Right atrium auricular region (tissue), 2 donors: Measurements from ENCODE around the gene DDX31. TPM values are rescaled to one million over a fixed set of nuclear protein-coding genes. Genes with fewer than 3 reads are reported as not detected.

Experiments used
- DNase-seq: peaks from one replicate; pipeline ENCODE4 v3.0.0-alpha.2; 2019; ENCODE audit warnings: low spot score
- H3K27ac ChIP-seq, 2 donors: fragments of 200-600 bp; sonication (generic); 1 replicate in 1 of 2; 2 replicates in 1 of 2; pipeline ENCODE4 v1.5.1; 2016 to 2019
- H3K27me3 ChIP-seq, 2 donors: fragments of 200-600 bp; sonication (generic); one replicate each; pipeline versions ENCODE4 v1.5.1 to v1.6.0; 2017 to 2019
- H3K36me3 ChIP-seq: fragments of 200-600 bp; sonication (generic); one replicate; pipeline ENCODE4 v1.5.1; 2016
- H3K4me1 ChIP-seq, 2 donors: fragments of 200-600 bp; sonication (generic); one replicate each; pipeline versions ENCODE4 v1.5.1 to v1.6.0; 2017 to 2019
- H3K4me3 ChIP-seq, 2 donors: fragments of 200-600 bp; sonication (generic); 1 replicate in 1 of 2; 2 replicates in 1 of 2; pipeline ENCODE4 v1.5.1; 2017 to 2019; ENCODE audit warnings: mild to moderate bottlenecking in 1 of 2, moderate library complexity in 1 of 2
- H3K9me3 ChIP-seq, 2 donors: fragments of 200-600 bp; sonication (generic); one replicate each; pipeline ENCODE4 v1.5.1; 2019
- total RNA-seq, 2 donors: library from RNA; depleted of rRNA; stranded (reverse); fragments of >200 nt; gene quantifications; one replicate each; pipeline ENCODE4 v1.1.0, GENCODE V29; 2016
- TF ChIP-seq, protein P1 (sequence below), 2 donors: fragments of 200-600 bp; sonication (generic); IDR thresholded peaks; one replicate each; pipeline ENCODE4 v1.5.1; 2019; ENCODE audit warnings: antibody characterized with exemption in 2 of 2

DDX31 gene
- total RNA-seq, 2 donors from 2014 or later: 4.6 to 6.0 TPM

DNA sequence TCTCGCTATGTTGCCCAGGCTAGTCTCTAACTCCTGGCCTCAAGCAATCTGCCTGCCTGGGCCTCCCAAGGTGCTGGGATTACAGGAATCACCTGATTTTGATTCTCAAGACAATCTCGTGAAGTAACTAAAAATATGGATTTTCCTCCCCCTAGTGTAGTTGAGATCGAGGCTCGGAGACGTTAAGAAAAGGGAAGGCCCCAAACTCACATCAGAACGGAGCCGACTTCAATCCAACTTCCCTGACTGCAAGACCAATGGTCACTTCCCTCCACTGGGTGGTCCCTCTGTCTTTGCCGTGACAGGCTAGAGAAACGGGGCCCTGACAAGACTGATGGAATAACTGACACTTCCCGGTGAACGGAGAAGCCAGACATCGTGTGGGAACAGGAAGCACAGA is 59.1 kb downstream of the DDX31 start:
- TF ChIP-seq, protein P1, sequence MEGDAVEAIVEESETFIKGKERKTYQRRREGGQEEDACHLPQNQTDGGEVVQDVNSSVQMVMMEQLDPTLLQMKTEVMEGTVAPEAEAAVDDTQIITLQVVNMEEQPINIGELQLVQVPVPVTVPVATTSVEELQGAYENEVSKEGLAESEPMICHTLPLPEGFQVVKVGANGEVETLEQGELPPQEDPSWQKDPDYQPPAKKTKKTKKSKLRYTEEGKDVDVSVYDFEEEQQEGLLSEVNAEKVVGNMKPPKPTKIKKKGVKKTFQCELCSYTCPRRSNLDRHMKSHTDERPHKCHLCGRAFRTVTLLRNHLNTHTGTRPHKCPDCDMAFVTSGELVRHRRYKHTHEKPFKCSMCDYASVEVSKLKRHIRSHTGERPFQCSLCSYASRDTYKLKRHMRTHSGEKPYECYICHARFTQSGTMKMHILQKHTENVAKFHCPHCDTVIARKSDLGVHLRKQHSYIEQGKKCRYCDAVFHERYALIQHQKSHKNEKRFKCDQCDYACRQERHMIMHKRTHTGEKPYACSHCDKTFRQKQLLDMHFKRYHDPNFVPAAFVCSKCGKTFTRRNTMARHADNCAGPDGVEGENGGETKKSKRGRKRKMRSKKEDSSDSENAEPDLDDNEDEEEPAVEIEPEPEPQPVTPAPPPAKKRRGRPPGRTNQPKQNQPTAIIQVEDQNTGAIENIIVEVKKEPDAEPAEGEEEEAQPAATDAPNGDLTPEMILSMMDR (IDR thresholded peaks at IDR 0.05): no peak
- peaks cover 43% of the 10 kb centered on the region for H3K36me3 ChIP-seq
- no peaks in the 10 kb centered on the region for H3K27me3 ChIP-seq
- DNase-seq: no peak
- H3K4me3 ChIP-seq: no peak overlapping the region
- H3K9me3 ChIP-seq: no peaks in the 10 kb centered on the region
- H3K27ac ChIP-seq: no peak overlapping the region
- H3K4me1 ChIP-seq: no peaks in the 10 kb centered on the region

DNA sequence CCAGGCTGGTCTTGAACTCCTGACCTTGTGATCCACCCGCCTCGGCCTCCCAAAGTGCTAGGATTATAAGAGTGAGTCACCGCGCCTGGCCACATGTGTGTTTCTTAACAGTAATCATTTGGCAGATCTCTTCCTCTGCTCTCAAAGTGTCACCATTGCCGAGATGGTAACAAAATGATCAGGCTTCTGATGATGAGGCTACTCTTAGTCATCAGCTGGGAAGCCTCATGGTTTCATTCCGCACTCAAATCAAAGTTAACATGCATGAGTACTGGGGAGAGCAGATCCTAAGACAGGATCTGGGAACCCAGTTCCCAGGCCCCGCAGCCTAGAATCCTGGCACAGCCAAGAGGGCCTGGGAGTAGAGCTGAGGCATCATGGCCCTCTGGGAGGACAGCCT is 60.0 kb downstream of the DDX31 start:
- H3K27ac ChIP-seq: no peak overlapping the region
- no peaks in the 10 kb centered on the region for H3K27me3 ChIP-seq
- DNase-seq: no peak
- H3K36me3 ChIP-seq: peaks cover 38% of the 10 kb centered on the region
- TF ChIP-seq, protein P1 (IDR thresholded peaks at IDR 0.05): no peak
- no peaks in the 10 kb centered on the region for H3K4me1 ChIP-seq
- H3K9me3 ChIP-seq: no peaks in the 10 kb centered on the region
- no peak overlapping the region for H3K4me3 ChIP-seq

DNA sequence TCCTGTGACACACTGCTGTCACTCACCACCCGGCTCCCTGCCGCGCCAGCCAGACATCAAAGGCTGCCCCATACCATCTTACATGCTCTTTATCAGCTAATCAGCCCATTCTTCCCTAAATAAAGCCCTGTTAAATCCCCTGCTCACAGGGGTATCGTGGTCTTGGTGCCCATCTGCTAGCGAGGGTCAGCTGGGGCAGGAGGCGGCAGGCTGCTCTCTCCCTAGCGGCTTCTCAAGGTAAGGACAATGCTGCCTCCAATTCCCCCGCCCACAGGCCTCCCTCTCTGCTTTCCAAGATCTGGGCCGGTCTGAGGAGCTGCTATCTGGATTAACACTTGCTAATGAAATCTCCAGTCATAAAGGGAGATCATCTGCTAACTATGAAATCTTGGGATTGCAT is 60.6 kb downstream of the DDX31 start:
- H3K27me3 ChIP-seq: no peaks in the 10 kb centered on the region
- H3K4me1 ChIP-seq: no peaks in the 10 kb centered on the region
- no peak overlapping the region for H3K4me3 ChIP-seq
- TF ChIP-seq, protein P1 (IDR thresholded peaks at IDR 0.05): no peak
- no peaks in the 10 kb centered on the region for H3K9me3 ChIP-seq
- DNase-seq: no peak
- no peak overlapping the region for H3K27ac ChIP-seq
- peaks cover 32% of the 10 kb centered on the region for H3K36me3 ChIP-seq

DNA sequence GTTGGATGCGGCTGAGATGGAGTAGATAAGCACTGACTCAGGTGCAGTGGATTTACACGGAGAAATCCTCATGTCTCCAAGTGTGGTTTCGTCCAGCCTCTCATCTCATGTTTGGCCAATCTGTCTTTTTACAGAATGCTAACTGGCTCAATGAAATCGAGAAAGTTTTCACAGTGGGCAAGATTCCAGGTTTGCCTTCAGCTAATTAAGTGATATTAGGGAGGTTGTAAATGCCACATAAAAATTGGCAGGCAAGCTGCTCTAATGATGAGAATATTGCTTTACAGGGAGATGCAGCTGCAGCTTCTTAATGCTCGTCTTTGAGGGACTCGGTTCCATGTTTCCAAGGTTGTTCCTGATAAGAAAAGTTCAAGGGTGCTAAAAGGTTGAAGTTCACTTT is 63.7 kb downstream of the DDX31 start:
- TF ChIP-seq, protein P1 (IDR thresholded peaks at IDR 0.05): no peak
- H3K4me3 ChIP-seq: no peak overlapping the region
- H3K9me3 ChIP-seq: no peaks in the 10 kb centered on the region
- H3K4me1 ChIP-seq: no peaks in the 10 kb centered on the region
- H3K27ac ChIP-seq: no peak overlapping the region
- H3K27me3 ChIP-seq: no peaks in the 10 kb centered on the region
- H3K36me3 ChIP-seq: peaks cover 13% of the 10 kb centered on the region
- DNase-seq: no peak

DNA sequence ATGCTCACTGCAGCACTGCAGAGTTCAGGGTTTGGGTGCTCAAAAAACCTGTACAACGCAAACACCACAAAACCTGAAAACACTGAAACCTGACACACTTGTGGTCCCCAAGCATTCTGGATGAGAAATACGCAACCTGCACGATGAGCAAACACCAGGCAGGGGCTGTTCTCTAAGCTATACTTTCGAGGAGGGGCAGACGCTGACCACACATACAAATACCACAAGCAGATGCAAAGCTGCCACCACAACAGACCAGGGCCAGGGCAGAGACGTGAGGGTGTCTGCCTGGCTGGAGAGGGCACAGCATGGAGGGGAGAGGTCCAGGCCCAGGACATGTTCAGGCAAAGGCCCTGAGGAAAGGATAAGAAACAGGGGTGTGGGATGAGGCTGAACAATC is 64.4 kb downstream of the DDX31 start:
- TF ChIP-seq, protein P1 (IDR thresholded peaks at IDR 0.05): no peak
- Histone ChIP-seq H3K4me3 (no peak overlapping the region), H3K27ac (no peak overlapping the region), H3K4me1 (no peaks in the 10 kb centered on the region), H3K27me3 (no peaks in the 10 kb centered on the region), H3K9me3 (no peaks in the 10 kb centered on the region), H3K36me3 (peaks cover 6% of the 10 kb centered on the region)
- DNase-seq: no peak

DNA sequence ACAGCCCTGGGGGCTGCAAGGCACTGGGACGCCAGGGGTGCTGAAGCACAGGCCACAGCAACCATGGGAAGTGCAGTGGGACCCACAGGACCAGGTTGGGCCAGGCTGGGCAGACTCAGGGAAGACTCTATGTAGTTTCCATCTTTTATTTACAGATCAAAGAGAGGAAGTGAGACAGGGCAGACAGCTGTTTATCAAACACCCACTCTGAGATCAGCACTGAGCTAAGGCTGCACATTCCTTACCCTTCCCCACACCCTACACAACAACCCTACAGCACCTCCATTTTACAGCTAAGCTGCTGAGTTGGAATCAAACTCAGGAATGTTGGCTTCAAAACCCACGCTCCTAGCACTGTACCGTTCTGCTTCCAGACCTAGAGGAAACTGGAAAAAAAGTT is 67.6 kb downstream of the DDX31 start:
- H3K27ac ChIP-seq: no peak overlapping the region
- peaks cover 3% of the 10 kb centered on the region for H3K36me3 ChIP-seq
- TF ChIP-seq, protein P1 (IDR thresholded peaks at IDR 0.05): no peak
- H3K4me1 ChIP-seq: peaks cover 0 to 13% of the 10 kb centered on the region in 2 donors
- H3K27me3 ChIP-seq: no peaks in the 10 kb centered on the region
- no peak for DNase-seq
- no peak overlapping the region for H3K4me3 ChIP-seq
- no peaks in the 10 kb centered on the region for H3K9me3 ChIP-seq
